Activated T-cell treated with anti-CD3 and anti-CD28 coated beads, Interleukin-2, amount 50 U/mL, for 24 hours (primary cell): ENCODE measurements around the gene EQTN.

Experiments
- DNase-seq: peaks from one replicate; pipeline ENCODE4 v3.0.0-alpha.2; 2020
- H3K27ac Mint-ChIP-seq: 2 replicates; pipeline ENCODE4 v1.8.0; 2020; ENCODE audit warnings: mild to moderate bottlenecking, mixed read lengths
- H3K27me3 Mint-ChIP-seq: 2 replicates; pipeline ENCODE4 v1.8.0; 2020; ENCODE audit warnings: mixed read lengths
- H3K36me3 Mint-ChIP-seq: 2 replicates; pipeline ENCODE4 v1.8.0; 2020; ENCODE audit warnings: low read depth, mixed read lengths
- H3K4me1 Mint-ChIP-seq: 2 replicates; pipeline ENCODE4 v1.8.0; 2020; ENCODE audit warnings: low read depth, mixed read lengths
- H3K4me3 Mint-ChIP-seq: 2 replicates; pipeline ENCODE4 v1.8.0; 2020; ENCODE audit warnings: mild to moderate bottlenecking, moderate library complexity, mixed read lengths
- H3K9me3 Mint-ChIP-seq: 2 replicates; pipeline ENCODE4 v1.8.0; 2020; ENCODE audit warnings: mixed read lengths

EQTN gene

GRCh38 chr9:27297050-27297449, at the start of gene EQTN:
Gene EQTN (minus strand): TSS chr9:27297150. CDS start chr9:27297055, 95 bp downstream.
- no peak for DNase-seq
- Mint-ChIP-seq H3K4me3 (no peak within 1 kb of the TSS), H3K27ac (no peak within 1 kb of the TSS), H3K4me1 (no peaks in the 10 kb centered on the region), H3K27me3 (peaks cover 8% of the 10 kb centered on the region), H3K36me3 (no peaks in the 10 kb centered on the region), H3K9me3 (no peaks in the 10 kb centered on the region)

GRCh38 chr9:27344776-27345175, 47.8 kb upstream of the EQTN start:
- no peaks in the 10 kb centered on the region for H3K9me3 Mint-ChIP-seq
- no peaks in the 10 kb centered on the region for H3K27me3 Mint-ChIP-seq
- no peak overlapping the region for H3K27ac Mint-ChIP-seq
- H3K36me3 Mint-ChIP-seq = no peaks in the 10 kb centered on the region
- H3K4me3 Mint-ChIP-seq = no peak overlapping the region
- no peaks in the 10 kb centered on the region for H3K4me1 Mint-ChIP-seq
- no peak for DNase-seq

- Mint-ChIP-seq H3K27ac (no peak overlapping the region), H3K4me1 (no peaks in the 10 kb centered on the region), H3K27me3 (no peaks in the 10 kb centered on the region), H3K4me3 (no peak overlapping the region), H3K36me3 (no peaks in the 10 kb centered on the region), H3K9me3 (no peaks in the 10 kb centered on the region)
- DNase-seq = no peak
These were observed 44.8 kb upstream of the EQTN start for GRCh38 chr9:27341545-27342294.

- H3K4me1 Mint-ChIP-seq = no peaks in the 10 kb centered on the region
- no peak overlapping the region for H3K27ac Mint-ChIP-seq
- H3K4me3 Mint-ChIP-seq = no peak overlapping the region
- H3K9me3 Mint-ChIP-seq = no peaks in the 10 kb centered on the region
- no peaks in the 10 kb centered on the region for H3K27me3 Mint-ChIP-seq
- DNase-seq = no peak
- H3K36me3 Mint-ChIP-seq = no peaks in the 10 kb centered on the region
These were observed 44.1 kb upstream of the EQTN start for GRCh38 chr9:27340961-27341511.

- no peaks in the 10 kb centered on the region for H3K4me1 Mint-ChIP-seq
- DNase-seq = no peak
- no peaks in the 10 kb centered on the region for H3K36me3 Mint-ChIP-seq
- H3K4me3 Mint-ChIP-seq = no peak overlapping the region
- H3K27ac Mint-ChIP-seq = no peak overlapping the region
- no peaks in the 10 kb centered on the region for H3K9me3 Mint-ChIP-seq
- H3K27me3 Mint-ChIP-seq = no peaks in the 10 kb centered on the region
These were observed 43.3 kb upstream of the EQTN start for GRCh38 chr9:27340285-27340674.

- DNase-seq = no peak
- Mint-ChIP-seq H3K9me3 (no peaks in the 10 kb centered on the region), H3K27me3 (no peaks in the 10 kb centered on the region), H3K36me3 (no peaks in the 10 kb centered on the region), H3K27ac (no peak overlapping the region), H3K4me3 (no peak overlapping the region), H3K4me1 (no peaks in the 10 kb centered on the region)
These were observed 42.8 kb upstream of the EQTN start for GRCh38 chr9:27339661-27340284.

GRCh38 chr9:27338527-27338903, 41.6 kb upstream of the EQTN start:
- H3K4me3 Mint-ChIP-seq = no peak overlapping the region
- no peaks in the 10 kb centered on the region for H3K9me3 Mint-ChIP-seq
- H3K36me3 Mint-ChIP-seq = no peaks in the 10 kb centered on the region
- DNase-seq = no peak
- no peaks in the 10 kb centered on the region for H3K27me3 Mint-ChIP-seq
- H3K27ac Mint-ChIP-seq = no peak overlapping the region
- H3K4me1 Mint-ChIP-seq = no peaks in the 10 kb centered on the region

GRCh38 chr9:27337833-27338526, 41.0 kb upstream of the EQTN start:
- no peaks in the 10 kb centered on the region for H3K36me3 Mint-ChIP-seq

GRCh38 chr9:27337236-27337635, 40.3 kb upstream of the EQTN start:
- no peak overlapping the region for H3K27ac Mint-ChIP-seq
- H3K4me1 Mint-ChIP-seq = no peaks in the 10 kb centered on the region
- H3K4me3 Mint-ChIP-seq = no peak overlapping the region
- no peaks in the 10 kb centered on the region for H3K9me3 Mint-ChIP-seq
- no peaks in the 10 kb centered on the region for H3K36me3 Mint-ChIP-seq
- no peaks in the 10 kb centered on the region for H3K27me3 Mint-ChIP-seq
- DNase-seq = no peak

More at GRCh38 chr9:27337833-27338526, 41.0 kb upstream of the EQTN start:
- Mint-ChIP-seq H3K27ac (no peak overlapping the region), H3K27me3 (no peaks in the 10 kb centered on the region), H3K9me3 (no peaks in the 10 kb centered on the region), H3K4me3 (no peak overlapping the region), H3K4me1 (no peaks in the 10 kb centered on the region)
- DNase-seq = no peak

GRCh38 chr9:27336829-27337228, 39.9 kb upstream of the EQTN start:
- no peak overlapping the region for H3K27ac Mint-ChIP-seq
- H3K9me3 Mint-ChIP-seq = no peaks in the 10 kb centered on the region
- no peaks in the 10 kb centered on the region for H3K4me1 Mint-ChIP-seq

GRCh38 chr9:27336126-27336525, 39.2 kb upstream of the EQTN start:
- no peak for DNase-seq
- no peaks in the 10 kb centered on the region for H3K27me3 Mint-ChIP-seq
- no peaks in the 10 kb centered on the region for H3K4me1 Mint-ChIP-seq
- no peak overlapping the region for H3K4me3 Mint-ChIP-seq
- H3K9me3 Mint-ChIP-seq = no peaks in the 10 kb centered on the region
- no peaks in the 10 kb centered on the region for H3K36me3 Mint-ChIP-seq
- H3K27ac Mint-ChIP-seq = no peak overlapping the region

More at GRCh38 chr9:27336829-27337228, 39.9 kb upstream of the EQTN start:
- H3K36me3 Mint-ChIP-seq = no peaks in the 10 kb centered on the region
- H3K4me3 Mint-ChIP-seq = no peak overlapping the region
- H3K27me3 Mint-ChIP-seq = no peaks in the 10 kb centered on the region
- no peak for DNase-seq

- Mint-ChIP-seq H3K4me1 (no peaks in the 10 kb centered on the region), H3K27me3 (no peaks in the 10 kb centered on the region), H3K36me3 (no peaks in the 10 kb centered on the region), H3K9me3 (no peaks in the 10 kb centered on the region), H3K27ac (no peak overlapping the region), H3K4me3 (no peak overlapping the region)
- no peak for DNase-seq
These were observed 38.1 kb upstream of the EQTN start for GRCh38 chr9:27335075-27335474.

- Mint-ChIP-seq H3K36me3 (no peaks in the 10 kb centered on the region), H3K27ac (no peak overlapping the region), H3K4me3 (no peak overlapping the region), H3K4me1 (no peaks in the 10 kb centered on the region), H3K27me3 (no peaks in the 10 kb centered on the region), H3K9me3 (no peaks in the 10 kb centered on the region)
- peak; percentile 63 for DNase-seq
These were observed 36.5 kb upstream of the EQTN start for GRCh38 chr9:27333241-27334052.

- no peak for DNase-seq
- no peak overlapping the region for H3K4me3 Mint-ChIP-seq
- H3K27ac Mint-ChIP-seq = no peak overlapping the region
- H3K27me3 Mint-ChIP-seq = peaks cover 5% of the 10 kb centered on the region
- H3K4me1 Mint-ChIP-seq = no peaks in the 10 kb centered on the region
- no peaks in the 10 kb centered on the region for H3K9me3 Mint-ChIP-seq
- no peaks in the 10 kb centered on the region for H3K36me3 Mint-ChIP-seq
These were observed 34.4 kb upstream of the EQTN start for GRCh38 chr9:27331393-27331792.
